Adrenal gland (tissue), 12 donors: Measurements from ENCODE around the gene ATP6V0D1. TPM values are rescaled to one million over a fixed set of nuclear protein-coding genes. Genes with fewer than 3 reads are reported as not detected.

ENCODE experiments used
- DNase-seq, 7 donors: peaks; one replicate each; pipeline ENCODE4 v3.0.0-alpha.2; 2019 to 2020
- H3K27ac ChIP-seq, 5 donors: fragments of 200-600 bp; sonication (generic) in 4 of 5; 1 replicate in 3 of 5; 2 replicates in 2 of 5; pipeline versions ENCODE4 v1.5.1 to v1.8.0; 2016 to 2020; ENCODE audit warnings: mild to moderate bottlenecking in 1 of 5
- H3K27me3 ChIP-seq: fragments of 200-600 bp; 2 replicates; pipeline ENCODE4 v1.8.0; 2021
- H3K36me3 ChIP-seq, 2 donors: fragments of 200-600 bp; replicated peaks in 1 of 2; 1 replicate in 1 of 2; 2 replicates in 1 of 2; pipeline versions ENCODE4 v1.5.1 to v1.8.0; 2018 to 2022
- H3K4me1 ChIP-seq, 2 donors: fragments of 200-600 bp; replicated peaks in 1 of 2; 1 replicate in 1 of 2; 2 replicates in 1 of 2; pipeline versions ENCODE4 v1.5.1 to v1.8.0; 2018 to 2021
- H3K4me3 ChIP-seq, 4 donors: fragments of 200-600 bp; sonication (generic) in 3 of 4; one replicate each; pipeline ENCODE4 v1.5.1; 2016 to 2018
- H3K9me3 ChIP-seq, 3 donors: fragments of 200-600 bp; sonication (generic) in 1 of 3; replicated peaks in 1 of 3; 1 replicate in 2 of 3; 2 replicates in 1 of 3; pipeline versions ENCODE4 v1.5.1 to v1.8.0; 2016 to 2021
- CTCF ChIP-seq, 6 experiments: fragments of 450-650 bp in 4 of 6; fragments of 200-600 bp in 2 of 6; sonication (generic) in 1 of 6; IDR thresholded peaks; 1 replicate in 5 of 6; 2 replicates in 1 of 6; pipeline versions ENCODE4 v1.5.1 to v1.8.0; 2016 to 2021; ENCODE audit warnings: antibody characterized with exemption in 6 of 6, mild to moderate bottlenecking in 2 of 6, moderate library complexity in 1 of 6
- POLR2A ChIP-seq, 2 donors: fragments of 450-650 bp; IDR thresholded peaks; one replicate each; pipeline ENCODE4 v1.6.1; 2017; ENCODE audit warnings: antibody characterized with exemption in 2 of 2, mild to moderate bottlenecking in 2 of 2, moderate library complexity in 1 of 2
- WGBS, 4 donors: extraction: QIAGEN DNeasy Blood & Tissue Kit in 2 of 4; methylation state at CpG; one replicate each; pipeline versions ENCODE4 v1.1.5 to v1.1.7; 2013 to 2017; 5-methylcytosine and 5-hydroxymethylcytosine counted together
- intact Hi-C, 2 donors: fragments of 100-400 bp; cut with DNase I; formaldehyde crosslinking; loops; one replicate each; pipeline versions ENCODE4 v1.14.1 to v1.15.0; 2022 to 2023
- polyA plus RNA-seq, 3 donors: library from polyadenylated mRNA; stranded (reverse); fragments of 200-250 nt in 2 of 3; fragments of 350-450 nt in 1 of 3; fragmentation: Illumina TruSeq in 1 of 3; extraction: RNeasy Lipid Tissue Mini Kit (QIAGEN cat#74804) in 1 of 3; gene quantifications; one replicate each; pipeline ENCODE4 v1.2.3, GENCODE V29; 2013 to 2014
- total RNA-seq, 9 donors: library from RNA; depleted of rRNA in 4 of 9; stranded (reverse); fragments of >200 nt in 4 of 9; fragments of 120-200 nt in 1 of 9; fragmentation: NEBNext Ultra II Directional in 1 of 9; extraction: Animal tissue kit (Norgen Biotek cat#: 25700) in 1 of 9; gene quantifications; one replicate each; pipeline versions ENCODE4 v1.1.0 to v1.2.4, GENCODE V29; 2013 to 2023
- donor health status: healthy with polysubstance abuse.
- donor health status: Bipolar disorder and iron deficiency.
- donor health status: DM: yes; HTN: yes; CAD: no.
- donor health status: DM: no; HTN: no; CAD: no.
- donor health status: DM: no; HTN: no; CAD: no.
- donor health status: DM: yes; HTN: yes; CAD: no.

ATP6V0D1 gene
- total and polyA plus RNA-seq, 12 donors, result 24.1 to 244 (median 144) TPM

GRCh38 chr16:67525176-67525860 is 44.4 kb upstream of the ATP6V0D1 start:
- intact Hi-C loops, result no loop called here
- H3K9me3 ChIP-seq, result no peaks in the 10 kb centered on the region
- peaks cover 12 to 19% of the 10 kb centered on the region in 2 donors for H3K4me1 ChIP-seq
- H3K4me3 ChIP-seq, result no peak overlapping the region
- no peak for DNase-seq
- no peak for TF ChIP-seq POLR2A (IDR thresholded peaks at IDR 0.05)
- no peak for TF ChIP-seq CTCF (IDR thresholded peaks at IDR 0.05)
- no peaks in the 10 kb centered on the region for H3K27me3 ChIP-seq
- no peak overlapping the region for H3K27ac ChIP-seq
- 63 to 82% (median 74%) methylated on average over 10 to 11 of the region's 11 CpGs for WGBS, 4 donors
- no peaks in the 10 kb centered on the region for H3K36me3 ChIP-seq

GRCh38 chr16:67521095-67521804 is 40.3 kb upstream of the ATP6V0D1 start:
- H3K27me3 ChIP-seq, result no peaks in the 10 kb centered on the region
- peak overlapping the region; percentile 87 to 97 (median 91) for H3K27ac ChIP-seq
- TF ChIP-seq CTCF (IDR thresholded peaks at IDR 0.05) (peak; percentile 75 to 99 (median 98)), POLR2A (IDR thresholded peaks at IDR 0.05) (peak; percentile 17 to 64)
- 0 to 1% (median 0%) methylated on average over 14 to 25 of the region's 25 CpGs for WGBS, 4 donors
- H3K36me3 ChIP-seq, result no peaks in the 10 kb centered on the region
- peak; percentile 95 to 99 (median 97) for DNase-seq
- peaks cover 0 to 7% of the 10 kb centered on the region in 2 donors for H3K4me1 ChIP-seq
- H3K4me3 ChIP-seq, result peak overlapping the region in 1 of 4 donors; percentile 50
- H3K9me3 ChIP-seq, result no peaks in the 10 kb centered on the region
- intact Hi-C loops, result no loop called here

DNA sequence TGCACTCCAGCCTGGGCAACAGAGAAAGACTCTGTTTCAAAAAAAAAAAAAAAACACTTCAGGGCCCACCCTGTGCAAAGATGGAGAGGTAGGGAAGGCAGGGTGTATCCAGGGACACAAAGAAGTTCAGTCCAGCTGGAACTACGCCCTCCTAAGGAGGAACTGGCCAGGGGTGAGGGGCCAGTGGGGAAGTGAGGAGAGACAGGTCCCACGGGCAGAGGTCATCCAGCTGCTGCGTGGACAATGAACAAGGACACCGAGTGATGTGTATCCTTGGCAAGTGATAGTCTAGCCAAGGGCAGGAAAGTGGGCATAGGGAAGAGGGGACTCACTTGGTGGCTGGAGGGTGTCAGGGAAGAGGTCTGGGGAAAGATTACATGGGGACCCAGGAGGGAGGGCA is 38.3 kb upstream of the ATP6V0D1 start:
- H3K4me1 ChIP-seq, result peaks cover 0 to 7% of the 10 kb centered on the region in 2 donors
- H3K4me3 ChIP-seq, result no peak overlapping the region
- H3K27me3 ChIP-seq, result no peaks in the 10 kb centered on the region
- H3K27ac ChIP-seq, result no peak overlapping the region
- WGBS, 4 donors, result 37 to 49% (median 42%) methylated on average over 4 of the region's 4 CpGs
- TF ChIP-seq CTCF (IDR thresholded peaks at IDR 0.05), result no peak
- no peak for TF ChIP-seq POLR2A (IDR thresholded peaks at IDR 0.05)
- intact Hi-C loops, result loop anchor here in 1 of 2 donors (5.0 kb wide), 1 partner anchor 37 kb away; the partner anchor contains the start of genes AGRP and ATP6V0D1
- no peaks in the 10 kb centered on the region for H3K36me3 ChIP-seq
- DNase-seq, result no peak
- H3K9me3 ChIP-seq, result no peaks in the 10 kb centered on the region

- intact Hi-C loops, result loop anchor here in 1 of 2 donors (5.0 kb wide), 1 partner anchor 36 kb away; the partner anchor contains the start of genes AGRP and ATP6V0D1
- Histone ChIP-seq H3K9me3 (no peaks in the 10 kb centered on the region), H3K4me1 (peaks cover 0 to 7% of the 10 kb centered on the region in 2 donors), H3K27ac (no peak overlapping the region), H3K27me3 (no peaks in the 10 kb centered on the region), H3K36me3 (no peaks in the 10 kb centered on the region), H3K4me3 (no peak overlapping the region)
- WGBS, 4 donors, result 63 to 79% (median 66%) methylated on average over 7 to 8 of the region's 8 CpGs
- TF ChIP-seq POLR2A (IDR thresholded peaks at IDR 0.05), result no peak
- no peak for TF ChIP-seq CTCF (IDR thresholded peaks at IDR 0.05)
- DNase-seq, result no peak
Measured at GRCh38 chr16:67518676-67519075, 37.7 kb upstream of the ATP6V0D1 start.
